NCI-H146 (cell line): ENCODE results near the gene ATP8B1.
"Not testable (repeated sequence)": the region's sequence is repeated elsewhere in the genome, so short reads cannot be mapped to it uniquely, and the experiment has no call there.

Experiments used
- DNase-seq: peaks from one replicate; lab custom pipeline; 2025; lab: John Stamatoyannopoulos, UW

ATP8B1 gene

DNA sequence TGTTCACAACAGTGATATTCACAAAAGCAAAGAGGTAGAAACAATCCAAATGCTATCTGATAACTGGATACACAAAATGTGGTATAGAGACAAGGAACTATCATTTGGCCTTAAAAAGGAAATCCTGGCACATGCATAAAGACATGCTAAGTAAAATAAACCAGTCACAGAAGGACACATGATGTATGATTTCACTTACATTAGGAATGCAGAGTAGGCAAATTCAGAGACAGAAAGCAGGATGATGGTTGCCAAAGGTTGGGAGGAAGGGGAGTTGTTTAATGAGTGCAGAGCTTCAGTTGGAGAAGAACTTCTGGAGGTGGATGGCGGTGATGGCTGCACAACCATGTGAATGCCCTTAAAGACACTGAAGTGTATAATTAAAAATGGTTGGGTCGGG lies 38.1 kb downstream of the ATP8B1 start:
- DNase-seq, result no peak

DNA sequence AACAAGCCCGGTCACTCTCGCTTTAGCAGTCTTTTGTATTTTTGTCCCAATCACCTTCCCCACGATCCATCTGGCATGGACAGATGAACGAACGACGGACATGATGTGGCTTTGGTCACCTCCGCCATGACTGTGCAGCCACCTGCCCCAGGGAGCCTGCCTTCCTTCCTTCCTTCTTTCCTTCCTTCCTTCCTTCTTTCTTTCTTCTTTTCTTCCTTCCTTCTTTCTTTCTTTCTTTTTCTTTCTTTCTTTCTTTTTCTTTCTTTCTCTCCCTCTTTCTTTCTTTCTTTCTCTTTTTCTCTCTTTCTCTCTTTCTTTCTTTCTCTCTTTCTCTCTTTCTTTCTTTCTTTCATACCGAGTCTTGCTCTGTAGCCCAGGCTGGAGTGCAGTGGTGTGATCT lies 39.0 kb downstream of the ATP8B1 start:
- no peak for DNase-seq

DNA sequence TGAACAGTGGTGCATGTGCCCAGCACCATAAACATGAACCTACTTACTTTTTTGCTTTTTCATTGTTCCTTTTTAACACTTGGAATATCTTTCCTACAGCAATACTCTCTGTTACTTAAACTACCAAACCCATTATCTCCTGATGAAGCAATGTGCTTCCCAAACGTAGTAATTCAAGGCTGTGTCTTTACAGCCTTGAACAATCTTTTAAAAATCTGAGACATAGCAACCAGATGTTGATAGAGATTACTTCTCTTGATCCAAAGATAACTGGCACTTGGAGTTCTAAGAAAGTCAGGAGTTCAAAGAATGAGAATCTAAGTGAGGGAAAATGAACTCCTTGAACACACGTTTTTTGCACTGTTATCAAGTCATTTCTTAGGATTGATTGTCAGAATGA lies 40.4 kb downstream of the ATP8B1 start:
- DNase-seq, result no peak

DNA sequence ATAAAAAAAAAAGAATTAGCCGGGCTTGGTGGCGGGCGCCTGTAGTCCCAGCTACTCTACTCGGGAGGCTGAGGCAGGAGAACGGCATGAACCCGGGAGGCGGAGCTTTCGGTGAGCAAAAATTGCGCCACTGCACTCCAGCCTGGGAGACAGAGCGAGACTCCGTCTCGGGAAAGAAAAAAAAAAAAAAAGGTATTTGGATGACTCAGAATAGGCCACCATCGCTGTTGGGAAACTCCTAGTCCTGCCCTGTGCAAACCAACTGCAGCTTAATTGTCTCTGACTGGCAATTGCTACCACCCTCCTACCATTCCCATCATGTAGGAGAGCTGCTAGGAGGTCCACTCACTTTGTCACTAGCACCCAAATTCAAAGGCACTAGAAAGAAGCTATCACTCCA lies 43.5 kb downstream of the ATP8B1 start:
- no peak for DNase-seq

DNA sequence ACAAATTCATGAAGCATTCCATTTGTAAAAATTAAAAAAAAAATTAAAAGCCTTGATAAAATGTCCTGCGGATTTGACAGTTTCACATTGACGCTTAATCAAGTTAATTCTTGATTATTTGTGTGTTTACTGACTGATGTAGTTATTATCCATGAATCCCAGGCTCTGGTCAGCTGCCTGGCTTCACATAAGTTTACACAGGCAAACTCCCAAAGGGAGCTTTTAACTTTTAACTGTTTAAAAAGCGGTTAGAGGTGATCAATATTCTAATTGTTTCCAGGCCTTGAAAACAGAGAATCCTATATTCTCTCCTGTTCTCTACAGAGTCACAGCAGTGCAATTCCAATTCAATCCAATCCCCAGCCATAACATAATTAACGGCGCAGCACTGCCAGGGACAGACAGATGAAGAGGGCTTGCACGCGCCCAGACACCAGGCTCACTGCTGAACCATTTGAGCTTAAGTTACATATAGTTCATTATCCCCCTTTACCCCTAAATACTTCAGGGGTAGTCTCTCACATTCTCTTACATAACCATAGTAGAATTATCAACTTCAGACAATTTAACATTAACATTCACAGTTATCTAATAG lies 47.5 kb downstream of the ATP8B1 start:
- peak; percentile 64 for DNase-seq

DNA sequence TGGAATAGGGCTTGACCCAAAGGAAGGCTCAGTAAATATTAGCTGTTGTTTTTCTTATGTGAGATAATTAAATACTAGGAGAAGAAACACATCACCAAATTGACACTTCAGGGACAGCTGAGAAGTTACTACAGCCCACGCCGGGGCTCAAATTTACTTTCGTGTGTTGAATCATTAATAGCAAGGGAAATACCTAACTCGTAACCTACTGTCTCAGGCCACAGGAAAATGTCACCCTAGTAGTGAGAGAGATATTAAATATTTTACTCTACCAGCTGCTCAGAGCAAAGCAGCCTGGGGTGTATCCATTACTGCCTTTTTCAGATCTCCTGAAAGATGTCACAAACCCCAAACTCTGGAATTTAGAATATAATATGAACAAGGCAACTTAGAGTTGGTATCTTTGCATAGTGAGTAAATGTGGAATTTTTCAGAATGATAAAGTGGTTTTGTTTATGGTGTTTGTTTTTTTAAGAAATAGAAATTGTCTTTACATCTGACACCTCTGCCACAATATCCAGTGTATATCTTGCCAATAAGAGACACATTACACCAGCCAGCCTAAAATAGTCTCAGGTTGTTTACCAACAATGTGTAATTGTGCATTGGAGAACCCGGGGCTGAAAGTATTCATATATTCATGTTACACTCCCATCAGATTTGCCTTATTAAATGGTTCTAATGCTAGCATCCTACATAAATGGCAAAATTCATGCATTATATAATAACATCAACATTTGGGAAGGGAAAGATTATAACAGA lies 48.4 kb downstream of the ATP8B1 start:
- no peak for DNase-seq

DNA sequence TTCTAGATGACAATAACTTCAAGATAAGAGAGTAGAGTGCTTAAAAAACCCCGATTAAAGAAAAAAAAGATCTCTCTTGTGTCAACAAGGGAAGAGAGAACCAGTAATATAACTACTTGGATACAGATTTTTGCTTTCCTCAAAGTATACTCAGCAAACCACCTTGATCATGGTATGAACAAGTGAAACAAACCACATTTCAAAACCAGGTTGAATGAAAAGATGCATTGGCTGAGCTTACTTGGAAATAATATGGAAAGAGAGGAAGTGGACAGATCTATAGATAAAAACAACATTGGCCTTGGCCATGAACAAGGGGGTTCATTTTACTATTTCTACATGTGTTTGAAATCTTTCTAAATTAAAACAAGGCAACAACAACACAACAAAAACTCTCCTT lies 50.1 kb downstream of the ATP8B1 start:
- no peak for DNase-seq

DNA sequence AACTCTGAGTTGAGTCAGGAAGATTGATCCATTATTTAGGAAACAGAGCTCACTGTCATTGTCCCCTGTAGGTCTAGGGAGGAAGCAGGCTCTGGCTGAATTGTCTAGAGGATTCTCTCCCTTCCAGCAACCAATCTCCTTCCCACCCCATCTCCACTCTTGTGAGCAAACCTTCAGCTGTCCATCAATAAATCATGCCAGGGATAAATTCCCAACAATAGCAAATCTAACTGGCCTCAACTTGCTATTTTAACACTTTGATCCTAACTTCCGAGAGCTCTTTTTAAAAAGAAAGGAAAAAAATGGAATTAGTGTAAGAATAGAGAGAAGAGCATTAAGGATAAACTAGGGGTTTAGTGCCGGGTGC lies 53.5 kb downstream of the ATP8B1 start:
- DNase-seq, result peak; percentile 25

DNA sequence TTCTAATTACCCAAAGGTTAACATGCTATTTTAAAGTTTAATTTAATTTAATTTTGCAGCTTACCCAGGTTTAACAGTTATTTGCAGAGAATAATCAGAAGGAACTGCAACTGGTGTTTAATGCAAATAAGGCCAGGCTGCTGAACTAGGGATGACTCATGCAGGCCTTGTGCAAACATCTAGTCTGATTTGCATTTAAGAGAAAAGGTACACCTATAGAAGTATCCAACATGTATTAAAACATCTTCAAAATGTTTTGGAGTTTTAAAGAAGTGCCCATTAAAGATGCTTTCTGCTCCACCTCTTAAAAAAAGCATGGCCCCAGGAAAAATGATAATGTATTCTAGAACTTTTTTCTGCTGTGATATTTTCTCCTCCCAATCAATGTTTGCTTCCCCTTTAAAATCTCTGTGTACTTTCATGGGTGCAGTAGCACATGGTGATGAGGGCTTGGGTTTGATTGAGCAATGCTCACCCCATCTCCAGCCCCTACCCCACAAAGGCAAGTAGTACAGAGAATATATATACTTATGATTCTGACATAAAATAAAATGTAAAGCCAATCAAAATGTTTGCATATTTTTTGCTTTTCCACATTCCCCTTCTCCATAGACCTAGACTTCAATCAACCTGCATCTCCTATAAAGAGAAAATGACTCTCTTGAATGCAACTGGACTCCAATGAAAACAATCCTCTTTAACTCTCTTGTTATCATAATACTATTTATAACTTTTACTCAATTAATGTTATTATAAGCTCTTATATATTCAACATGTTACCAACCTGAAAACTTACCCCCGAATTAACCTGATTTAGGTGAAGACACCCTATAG lies 54.1 kb downstream of the ATP8B1 start:
- peak; percentile 93 for DNase-seq

DNA sequence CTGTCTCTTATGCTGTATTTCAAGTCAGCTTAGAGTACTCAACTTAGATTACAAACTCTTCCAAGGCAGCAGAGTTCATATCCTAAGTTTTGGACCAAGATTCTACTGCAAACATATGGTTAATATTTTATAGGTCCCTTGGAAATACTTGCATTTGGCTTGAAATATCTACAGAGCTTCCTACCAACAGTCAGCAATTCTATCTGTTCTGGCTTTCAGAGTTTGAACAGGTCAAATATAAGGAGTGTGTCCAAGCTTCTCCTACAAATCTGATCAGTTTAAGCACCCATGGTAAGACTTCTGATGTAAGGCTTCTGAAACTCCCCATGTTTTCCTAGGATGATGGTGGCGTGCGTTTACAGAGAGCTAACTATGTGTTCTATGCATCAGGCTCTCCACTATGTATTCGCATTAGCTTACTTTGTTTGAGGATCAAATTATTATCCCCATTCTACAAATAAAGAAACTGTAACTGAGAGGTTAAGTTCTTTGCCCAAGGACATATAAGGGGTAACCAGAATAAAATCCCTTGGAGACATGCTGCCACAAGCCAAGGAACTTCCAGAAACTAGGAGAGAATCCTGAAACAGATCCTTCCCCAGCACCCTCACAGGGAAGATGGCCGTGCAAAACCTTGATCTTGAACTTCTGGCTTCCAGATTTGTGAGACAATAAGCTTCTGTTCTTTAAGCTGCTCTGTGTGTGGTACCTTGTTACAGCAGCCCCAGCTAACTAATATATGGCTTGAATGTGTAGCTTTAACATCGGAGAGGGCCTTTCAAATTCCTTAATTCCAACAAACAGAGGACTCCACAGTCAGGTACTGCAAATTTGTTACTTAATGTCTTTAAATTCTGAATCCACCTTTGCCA lies 55.1 kb downstream of the ATP8B1 start:
- DNase-seq, result peak; percentile 66

DNA sequence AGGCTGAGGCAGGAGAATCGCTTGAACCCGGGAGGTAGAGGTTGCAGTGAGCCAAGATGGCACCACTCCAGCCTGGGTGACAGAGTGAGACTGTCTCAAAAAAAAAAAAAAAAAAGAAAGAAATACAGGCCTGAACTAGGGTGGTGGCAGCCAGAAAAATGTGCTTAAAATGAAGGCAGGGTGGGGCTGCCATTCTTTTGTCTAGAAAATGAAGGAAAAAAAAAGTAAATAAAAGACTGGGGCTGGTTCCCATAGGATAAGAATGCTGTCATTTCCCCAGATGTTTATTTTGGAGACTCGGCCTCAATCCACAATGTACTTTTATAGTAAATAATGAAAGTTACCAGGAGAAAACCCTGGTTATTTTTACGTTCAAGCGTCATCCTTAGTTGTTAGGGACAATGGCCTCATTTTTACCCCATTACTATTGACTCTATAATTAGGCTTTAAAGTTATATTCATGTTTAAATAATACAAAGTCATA lies 58.9 kb downstream of the ATP8B1 start:
- DNase-seq, result peak; percentile 88

DNA sequence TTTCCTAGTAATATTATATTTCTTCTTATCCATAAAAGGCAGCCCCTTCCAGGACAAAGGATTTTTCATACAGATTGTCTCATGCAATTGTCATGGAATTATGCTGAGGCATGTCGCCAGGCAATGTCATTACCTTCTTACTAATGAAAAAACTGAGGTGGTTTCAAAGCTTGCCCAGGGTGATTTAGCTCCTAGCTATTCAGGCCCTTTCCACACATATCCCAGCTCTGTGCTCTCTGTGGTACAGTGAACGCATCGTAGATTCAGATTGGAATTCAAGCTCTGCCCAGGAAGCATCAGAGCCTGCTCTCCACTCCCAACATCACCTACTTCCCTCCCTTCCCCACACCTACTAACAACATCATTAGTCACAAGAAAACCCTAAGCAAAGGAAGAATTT lies 60.1 kb downstream of the ATP8B1 start:
- peak; percentile 36 for DNase-seq

DNA sequence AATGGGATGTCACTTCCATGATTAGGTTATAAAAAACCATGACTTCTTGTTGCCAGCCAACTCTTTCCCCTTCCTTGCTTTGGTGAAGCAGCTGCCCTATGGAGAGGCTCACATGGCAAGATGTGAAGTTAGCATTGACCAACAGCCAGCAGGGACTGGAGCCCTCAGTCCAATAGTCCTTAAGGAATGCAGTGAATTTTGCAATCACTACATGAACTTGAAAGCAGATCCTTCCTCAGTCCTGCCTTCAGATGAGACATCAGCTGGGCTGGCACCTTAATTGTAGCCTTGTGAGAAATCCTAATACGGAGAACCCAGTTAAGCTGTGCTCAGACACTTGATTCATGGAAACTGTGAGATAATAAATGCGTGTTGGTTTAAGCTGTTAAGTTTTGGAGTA lies 61.8 kb downstream of the ATP8B1 start:
- no peak for DNase-seq

DNA sequence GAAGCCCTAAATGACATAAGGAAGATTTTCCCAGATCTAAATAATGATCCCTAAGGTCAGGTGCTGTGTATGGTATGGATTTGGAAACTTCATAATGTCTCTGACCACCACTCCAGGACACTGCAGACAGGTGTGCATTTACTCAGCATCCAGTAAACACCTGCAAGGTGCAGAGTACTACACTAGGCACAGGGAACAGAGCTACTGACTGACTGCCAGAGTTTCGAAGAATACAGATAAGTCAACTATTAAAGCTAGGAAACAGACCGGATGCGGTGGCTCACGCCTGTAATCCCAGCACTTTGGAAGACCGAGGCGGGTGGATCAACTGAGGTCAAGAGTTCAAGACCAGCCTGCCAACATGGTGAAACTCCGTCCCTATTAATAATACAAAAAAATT lies 65.0 kb downstream of the ATP8B1 start:
- DNase-seq, result no peak

DNA sequence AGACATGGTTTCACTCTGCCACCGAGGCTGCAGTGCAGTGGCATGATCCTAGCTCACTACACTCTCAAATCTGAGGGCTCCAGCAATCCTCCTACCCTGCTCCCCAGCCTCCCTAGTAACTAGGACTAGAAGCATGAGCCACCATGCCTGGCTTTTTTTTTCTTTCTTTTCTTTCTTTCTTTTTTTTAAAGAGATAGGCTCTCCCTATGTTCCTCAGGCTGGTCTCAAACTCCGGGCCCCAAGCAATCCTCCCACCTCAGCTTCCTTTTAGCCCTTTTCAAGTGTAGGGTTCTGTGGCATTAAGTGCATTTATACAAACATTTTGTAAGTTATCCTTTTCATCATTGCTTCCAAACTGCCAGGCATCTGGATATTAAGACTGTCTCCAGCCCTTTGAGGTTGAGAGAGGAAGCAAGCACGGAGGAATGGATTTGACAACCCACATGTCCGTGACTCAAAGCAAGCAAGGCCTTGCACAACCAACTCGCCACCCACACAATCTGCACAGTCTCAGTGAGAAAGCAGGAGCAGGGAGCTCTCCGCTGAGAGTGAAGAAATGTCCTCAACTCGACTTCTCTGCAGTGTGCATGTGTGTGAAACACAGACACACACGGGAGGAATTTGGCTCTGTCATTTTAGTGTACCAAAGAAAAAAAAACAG lies 65.6 kb downstream of the ATP8B1 start:
- DNase-seq, result no peak

DNA sequence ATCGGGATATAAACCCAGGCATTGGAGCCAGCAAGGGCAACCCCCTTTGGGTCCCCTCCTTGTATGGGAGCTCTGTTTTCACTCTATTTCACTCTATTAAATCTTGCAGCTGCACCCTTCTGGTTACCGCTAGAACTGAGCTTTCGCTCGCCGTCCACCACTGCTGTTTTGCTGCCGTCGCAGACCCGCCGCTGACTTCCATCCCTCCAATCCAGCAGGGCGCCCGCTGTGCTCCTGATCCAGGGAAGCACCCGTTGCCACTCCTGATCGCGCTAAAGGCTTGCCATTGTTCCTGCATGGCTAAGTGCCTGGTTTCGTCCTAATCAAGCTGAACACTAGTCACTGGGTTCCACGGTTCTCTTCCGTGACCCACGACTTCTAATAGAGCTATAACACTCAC lies 68.1 kb downstream of the ATP8B1 start:
- DNase-seq, result not testable (repeated sequence)

DNA sequence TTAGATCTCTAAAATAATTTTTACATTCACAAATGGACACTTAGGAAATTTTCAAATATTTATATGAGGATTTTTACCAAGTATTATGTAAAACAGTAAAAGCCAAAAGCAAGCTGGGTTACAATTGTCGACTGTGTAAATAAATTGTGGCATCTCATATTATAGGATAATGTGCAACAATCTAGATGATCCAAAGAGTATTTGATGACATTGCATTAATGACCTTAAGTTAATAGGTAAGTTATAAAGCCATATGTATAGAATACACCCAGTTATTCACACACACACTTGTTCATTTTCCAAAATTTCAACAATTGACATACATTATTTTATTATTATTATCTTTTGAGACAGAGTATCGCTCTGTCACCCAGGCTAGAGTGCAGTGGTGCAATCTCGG lies 69.3 kb downstream of the ATP8B1 start:
- DNase-seq, result no peak

DNA sequence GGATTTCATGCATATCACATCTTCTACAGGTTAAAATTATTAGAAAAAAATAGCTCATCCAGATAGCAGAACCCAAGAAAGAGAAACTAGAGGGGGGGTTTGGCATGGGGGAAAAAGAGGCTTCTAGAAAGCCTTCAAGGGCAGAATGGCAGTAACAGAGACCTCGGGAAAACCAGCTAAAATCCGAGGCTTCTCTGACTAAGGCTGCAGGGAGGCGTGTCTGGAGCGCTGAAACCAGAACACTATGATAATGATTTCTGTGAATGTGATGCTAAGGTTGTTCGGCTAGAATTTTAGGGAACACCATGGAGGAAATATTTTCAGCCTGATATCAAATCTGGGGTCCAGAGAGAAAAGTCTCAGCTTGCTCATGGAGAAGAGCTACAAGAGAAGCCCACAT lies 73.0 kb downstream of the ATP8B1 start:
- DNase-seq, result no peak

DNA sequence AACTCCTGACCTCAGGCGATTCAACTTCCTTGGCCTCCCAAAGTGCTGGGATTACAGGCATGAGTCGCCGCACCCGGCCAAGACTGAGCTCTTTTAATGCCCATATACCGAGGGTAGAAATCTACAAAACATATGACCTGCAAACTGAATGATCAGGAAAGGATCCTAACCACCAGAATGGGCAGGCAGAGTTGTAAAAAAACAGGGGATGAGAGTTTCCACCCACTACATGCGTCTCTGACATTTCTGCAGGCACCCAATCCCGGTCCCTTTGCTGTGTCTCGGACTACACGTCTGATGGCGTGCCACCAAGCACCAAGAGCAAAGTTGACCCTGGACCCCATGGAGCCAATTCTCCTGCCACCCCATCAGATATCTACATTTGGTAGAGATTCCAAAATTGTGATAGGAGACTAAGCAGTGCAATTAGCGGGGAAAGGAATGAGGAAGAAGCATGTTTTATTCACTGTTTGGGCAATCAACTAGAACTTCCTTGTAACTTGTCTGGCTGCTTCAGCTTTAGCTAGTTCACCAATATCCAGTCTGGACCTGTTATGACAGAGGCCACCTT lies 74.1 kb downstream of the ATP8B1 start:
- DNase-seq, result no peak

DNA sequence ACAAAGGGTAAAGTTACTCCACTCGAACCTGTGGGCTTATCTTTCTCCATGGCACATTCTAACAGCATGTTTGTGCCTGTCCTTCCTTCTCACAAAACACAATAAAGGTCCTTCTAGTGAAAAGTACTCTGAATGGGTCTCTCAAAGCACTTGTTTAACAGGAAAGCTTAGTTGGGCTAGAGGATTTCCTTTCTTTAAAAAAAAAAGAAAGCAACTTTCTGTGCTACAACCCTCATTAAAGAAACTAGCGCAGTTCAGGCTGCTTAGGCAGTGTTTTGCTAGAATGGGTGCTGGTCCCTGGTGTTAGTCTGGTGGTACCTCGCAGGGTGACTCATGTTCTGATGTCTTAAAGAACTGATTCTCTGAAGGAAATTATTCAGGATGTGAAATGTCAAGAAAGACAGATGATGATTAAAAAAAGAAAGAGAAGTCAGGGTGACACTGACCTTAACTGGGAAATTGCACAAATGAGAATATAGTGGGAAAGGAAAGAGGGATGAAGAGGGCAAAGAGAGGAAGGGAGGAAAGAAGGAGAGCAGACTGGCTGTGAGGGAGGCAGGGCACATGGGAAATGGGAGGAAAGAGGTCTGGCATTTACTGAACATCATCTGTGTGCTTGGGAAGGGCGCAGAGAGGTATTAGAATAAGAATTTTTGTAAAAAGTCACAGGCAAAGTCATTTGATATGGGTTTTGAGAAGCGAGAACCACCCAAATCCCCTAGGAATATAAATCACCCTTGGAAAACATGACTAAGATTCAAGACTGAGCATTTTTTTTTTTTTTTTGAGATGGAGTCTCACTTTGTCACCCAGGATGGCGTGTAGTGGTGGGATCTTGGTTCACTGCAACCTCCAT lies 74.9 kb downstream of the ATP8B1 start:
- DNase-seq, result no peak
